Cardiac muscle cell (in vitro differentiated cells and primary cell): Measurements from ENCODE around the gene TMEM109. TPM values are rescaled to one million over a fixed set of nuclear protein-coding genes. Genes with fewer than 3 reads are reported as not detected.

Source experiments
- DNase-seq, 2 donors: peaks; one replicate each; pipeline versions ENCODE4 v3.0.0 to v3.0.0-alpha.2; 2010 to 2017; ENCODE audit warnings: low read depth in 1 of 2, low spot score in 1 of 2
- H3K27ac ChIP-seq: fragments of 200-600 bp; sonication (generic); 2 replicates; pipeline ENCODE4 v1.5.1; 2016
- H3K27me3 ChIP-seq: fragments of 200-600 bp; sonication (generic); 2 replicates; pipeline ENCODE4 v1.6.0; 2016; ENCODE audit warnings: control low read depth
- H3K36me3 ChIP-seq: fragments of 200-600 bp; sonication (generic); 2 replicates; pipeline ENCODE4 v1.5.1; 2016; ENCODE audit warnings: control low read depth
- H3K4me1 ChIP-seq: fragments of 200-600 bp; sonication (generic); 2 replicates; pipeline ENCODE4 v1.8.1; 2017; ENCODE audit warnings: low read depth, mild to moderate bottlenecking, mixed run types
- H3K4me3 ChIP-seq: fragments of 200-600 bp; sonication (generic); 2 replicates; pipeline ENCODE4 v1.5.1; 2016; ENCODE audit warnings: mild to moderate bottlenecking
- H3K9me3 ChIP-seq: fragments of 200-600 bp; sonication (generic); 2 replicates; pipeline ENCODE4 v1.5.1; 2017; ENCODE audit warnings: low read depth, mild to moderate bottlenecking, control low read depth
- polyA plus RNA-seq: library from polyadenylated mRNA; unstranded; fragments of >200 nt; fragmentation: Nextera tagmentation; extraction: Ambion mirVana; gene quantifications from 2 replicates; pipeline ENCODE4 v1.2.1, GENCODE V29; 2016
- total RNA-seq: library from RNA; depleted of rRNA; stranded (reverse); fragments of >200 nt; gene quantifications from 2 replicates; pipeline ENCODE4 v1.2.3, GENCODE V29; 2016
- TF ChIP-seq, protein P1 (sequence below): IDR thresholded peaks from 2 replicates; pipeline ENCODE4 v1.5.1; 2012; ENCODE audit warnings: low read depth, mild to moderate bottlenecking, low read length

Gene TMEM109
- total and polyA plus RNA-seq, 2 experiments from 2014 or later, result 56.7 to 109 TPM

DNA sequence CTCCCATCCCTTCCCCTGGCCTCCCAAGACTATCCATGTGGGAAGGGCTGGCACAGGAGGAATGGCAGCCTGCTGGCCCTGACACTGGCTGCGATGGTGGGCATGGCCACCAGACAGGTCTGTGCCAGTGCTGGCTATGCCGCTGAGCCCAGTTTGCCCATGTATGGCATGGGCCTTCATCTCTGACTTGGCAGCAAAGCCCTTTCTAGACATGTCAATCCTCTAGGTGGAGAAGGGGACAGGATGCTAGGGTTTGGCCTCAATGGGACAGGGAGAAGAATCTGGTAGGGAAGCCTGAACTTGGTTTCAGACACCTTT is 37.8 kb upstream of the TMEM109 start:
- DNase-seq, result no peak
- H3K9me3 ChIP-seq, result no peaks in the 10 kb centered on the region
- H3K4me1 ChIP-seq, result peaks cover 6% of the 10 kb centered on the region
- H3K36me3 ChIP-seq, result no peaks in the 10 kb centered on the region
- no peak overlapping the region for H3K4me3 ChIP-seq
- TF ChIP-seq, protein P1, sequence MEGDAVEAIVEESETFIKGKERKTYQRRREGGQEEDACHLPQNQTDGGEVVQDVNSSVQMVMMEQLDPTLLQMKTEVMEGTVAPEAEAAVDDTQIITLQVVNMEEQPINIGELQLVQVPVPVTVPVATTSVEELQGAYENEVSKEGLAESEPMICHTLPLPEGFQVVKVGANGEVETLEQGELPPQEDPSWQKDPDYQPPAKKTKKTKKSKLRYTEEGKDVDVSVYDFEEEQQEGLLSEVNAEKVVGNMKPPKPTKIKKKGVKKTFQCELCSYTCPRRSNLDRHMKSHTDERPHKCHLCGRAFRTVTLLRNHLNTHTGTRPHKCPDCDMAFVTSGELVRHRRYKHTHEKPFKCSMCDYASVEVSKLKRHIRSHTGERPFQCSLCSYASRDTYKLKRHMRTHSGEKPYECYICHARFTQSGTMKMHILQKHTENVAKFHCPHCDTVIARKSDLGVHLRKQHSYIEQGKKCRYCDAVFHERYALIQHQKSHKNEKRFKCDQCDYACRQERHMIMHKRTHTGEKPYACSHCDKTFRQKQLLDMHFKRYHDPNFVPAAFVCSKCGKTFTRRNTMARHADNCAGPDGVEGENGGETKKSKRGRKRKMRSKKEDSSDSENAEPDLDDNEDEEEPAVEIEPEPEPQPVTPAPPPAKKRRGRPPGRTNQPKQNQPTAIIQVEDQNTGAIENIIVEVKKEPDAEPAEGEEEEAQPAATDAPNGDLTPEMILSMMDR, result no peak
- no peak overlapping the region for H3K27ac ChIP-seq
- no peaks in the 10 kb centered on the region for H3K27me3 ChIP-seq

DNA sequence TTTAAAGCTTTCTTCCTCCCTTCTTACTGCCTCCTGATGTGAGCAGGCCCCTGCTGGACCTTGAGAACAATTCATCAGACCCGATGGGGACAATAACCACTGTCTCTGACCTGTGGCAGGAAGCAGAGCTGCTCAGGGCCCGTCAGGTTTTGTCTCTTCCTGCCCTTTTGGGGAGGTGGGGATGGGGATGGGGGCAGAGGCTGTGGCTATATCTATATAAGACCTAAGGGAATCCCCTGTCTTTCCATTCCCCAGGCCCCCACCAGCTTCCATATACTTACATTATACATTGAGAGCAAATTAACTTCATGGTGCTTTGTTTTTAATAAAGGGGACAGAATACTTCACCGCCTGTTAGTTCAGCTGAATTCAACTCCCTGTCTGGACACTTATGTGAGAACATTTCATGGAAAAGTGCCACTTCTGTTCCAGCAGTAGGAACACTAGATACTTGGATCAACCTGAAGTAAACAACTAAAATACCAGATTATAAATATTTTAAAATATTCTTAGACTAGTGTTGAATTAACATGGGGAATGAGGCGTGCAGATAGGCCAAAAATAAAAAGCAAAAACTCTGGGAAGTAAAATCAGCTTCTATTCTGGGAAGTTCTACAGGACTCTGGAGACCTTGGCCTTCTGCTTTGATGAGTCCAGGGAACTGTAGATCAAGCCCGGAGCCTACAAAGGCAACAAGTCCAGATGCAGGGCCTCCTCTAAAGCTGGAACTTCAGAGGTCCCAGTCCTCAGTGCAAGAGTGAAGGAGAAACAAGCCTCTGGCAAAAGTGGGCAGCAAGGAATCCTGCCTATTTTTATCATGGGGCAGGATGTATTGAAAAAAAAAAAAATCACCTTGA is 35.5 kb upstream of the TMEM109 start:
- no peaks in the 10 kb centered on the region for H3K36me3 ChIP-seq
- TF ChIP-seq, protein P1, result no peak
- peaks cover 7% of the 10 kb centered on the region for H3K4me1 ChIP-seq
- no peak overlapping the region for H3K27ac ChIP-seq
- H3K9me3 ChIP-seq, result no peaks in the 10 kb centered on the region
- no peaks in the 10 kb centered on the region for H3K27me3 ChIP-seq
- no peak for DNase-seq
- no peak overlapping the region for H3K4me3 ChIP-seq

DNA sequence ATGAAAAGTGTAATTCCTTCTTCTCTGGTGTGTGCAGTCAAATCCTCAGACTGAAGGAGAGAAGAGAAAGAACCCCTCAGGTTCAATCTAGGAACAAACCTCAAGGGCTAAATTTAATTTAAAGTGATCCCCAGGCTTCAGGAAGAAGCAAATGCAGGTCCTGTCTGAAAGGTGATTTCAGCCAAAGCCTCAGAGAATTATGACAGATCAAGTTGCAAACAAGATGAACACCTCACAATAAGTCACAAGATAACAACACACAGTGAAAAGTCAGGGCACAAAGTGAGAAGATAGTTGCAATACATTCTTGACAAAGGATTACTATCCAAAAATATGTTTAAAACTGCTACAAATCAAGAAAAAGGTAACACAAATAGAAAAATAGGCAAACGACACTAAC is 34.9 kb upstream of the TMEM109 start:
- no peaks in the 10 kb centered on the region for H3K9me3 ChIP-seq

DNA sequence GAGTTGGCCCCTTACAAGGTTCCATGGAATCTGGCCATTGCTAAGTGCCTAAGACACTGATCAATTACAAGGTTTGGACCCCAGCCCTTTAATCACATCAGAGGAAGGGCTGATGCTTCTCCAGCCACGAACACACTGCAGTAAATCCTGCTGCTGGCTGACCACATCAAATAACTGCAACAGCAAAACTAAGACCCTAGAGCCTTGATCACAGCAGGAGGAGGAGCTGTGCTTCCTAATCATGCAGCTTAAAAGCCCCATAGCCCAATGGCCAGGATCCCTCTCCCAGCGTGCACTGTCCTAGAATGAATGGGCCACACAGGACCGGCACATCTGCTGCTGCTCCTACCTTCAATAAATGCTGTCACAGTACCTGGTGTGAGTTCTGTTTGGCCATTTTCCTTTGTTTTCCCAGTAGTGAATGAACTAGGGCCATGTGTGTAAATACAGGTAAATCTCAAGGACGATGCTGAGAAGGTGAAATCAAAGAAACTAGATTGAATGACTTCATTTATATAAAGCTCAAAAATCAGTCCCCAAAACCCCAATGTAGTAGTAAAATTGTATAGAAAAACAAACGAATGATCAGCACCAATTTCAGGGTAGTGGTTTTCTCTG is 33.9 kb upstream of the TMEM109 start:
- Histone ChIP-seq H3K9me3 (no peaks in the 10 kb centered on the region), H3K36me3 (no peaks in the 10 kb centered on the region), H3K4me1 (peaks cover 7% of the 10 kb centered on the region), H3K27me3 (no peaks in the 10 kb centered on the region), H3K27ac (no peak overlapping the region), H3K4me3 (no peak overlapping the region)
- no peak for DNase-seq
- TF ChIP-seq, protein P1, result no peak

More for the DNA sequence above, 34.9 kb upstream of the TMEM109 start:
- Histone ChIP-seq H3K36me3 (no peaks in the 10 kb centered on the region), H3K4me1 (peaks cover 7% of the 10 kb centered on the region), H3K27ac (no peak overlapping the region), H3K27me3 (no peaks in the 10 kb centered on the region), H3K4me3 (no peak overlapping the region)
- no peak for DNase-seq
- TF ChIP-seq, protein P1, result no peak

DNA sequence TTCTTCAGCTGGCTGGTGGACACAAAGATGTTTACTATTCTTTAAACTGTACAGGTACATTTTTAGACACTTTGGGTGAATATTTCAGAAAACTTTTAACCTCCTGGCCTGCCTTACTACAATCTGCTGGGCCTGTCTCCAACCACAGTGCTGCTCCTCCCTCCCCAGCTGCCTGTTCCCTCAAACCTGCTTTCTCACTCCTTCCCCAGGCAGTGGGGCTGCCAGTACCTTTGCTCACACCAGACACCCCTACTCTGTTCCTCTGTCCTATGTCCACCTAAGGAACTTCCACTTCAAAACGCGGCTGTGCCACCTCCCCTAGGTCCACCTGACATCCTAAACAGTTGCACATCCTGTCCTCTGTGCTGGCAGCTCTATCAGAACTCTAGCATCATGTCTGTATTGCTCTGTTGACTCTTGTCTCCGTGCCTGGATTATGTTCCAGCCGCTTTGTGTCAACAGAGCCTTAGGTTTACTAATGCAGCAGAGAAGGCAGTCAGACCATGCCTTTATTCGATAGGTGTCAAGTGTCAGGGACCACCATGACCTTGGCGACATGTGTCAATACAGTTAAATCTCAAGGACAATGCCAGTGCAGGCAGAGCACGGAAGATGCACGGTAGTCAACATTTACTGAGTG is 33.2 kb upstream of the TMEM109 start:
- TF ChIP-seq, protein P1, result no peak
- Histone ChIP-seq H3K4me1 (peaks cover 7% of the 10 kb centered on the region), H3K4me3 (no peak overlapping the region), H3K9me3 (no peaks in the 10 kb centered on the region), H3K36me3 (no peaks in the 10 kb centered on the region), H3K27ac (peak overlapping the region; percentile 45), H3K27me3 (no peaks in the 10 kb centered on the region)
- peak in 1 of 2 donors; percentile 23 for DNase-seq
